GM19438 (cell line): ENCODE measurements around the gene ARTN.

Experiments used
- ATAC-seq: cut with Tn5 transposase; IDR thresholded peaks from one replicate; pipeline ENCODE4 v1.9.1; 2021; ENCODE audit warnings: low read depth; ENCODE audit not compliant: unreplicated experiment

Gene ARTN, protein sequence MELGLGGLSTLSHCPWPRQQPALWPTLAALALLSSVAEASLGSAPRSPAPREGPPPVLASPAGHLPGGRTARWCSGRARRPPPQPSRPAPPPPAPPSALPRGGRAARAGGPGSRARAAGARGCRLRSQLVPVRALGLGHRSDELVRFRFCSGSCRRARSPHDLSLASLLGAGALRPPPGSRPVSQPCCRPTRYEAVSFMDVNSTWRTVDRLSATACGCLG

DNA sequence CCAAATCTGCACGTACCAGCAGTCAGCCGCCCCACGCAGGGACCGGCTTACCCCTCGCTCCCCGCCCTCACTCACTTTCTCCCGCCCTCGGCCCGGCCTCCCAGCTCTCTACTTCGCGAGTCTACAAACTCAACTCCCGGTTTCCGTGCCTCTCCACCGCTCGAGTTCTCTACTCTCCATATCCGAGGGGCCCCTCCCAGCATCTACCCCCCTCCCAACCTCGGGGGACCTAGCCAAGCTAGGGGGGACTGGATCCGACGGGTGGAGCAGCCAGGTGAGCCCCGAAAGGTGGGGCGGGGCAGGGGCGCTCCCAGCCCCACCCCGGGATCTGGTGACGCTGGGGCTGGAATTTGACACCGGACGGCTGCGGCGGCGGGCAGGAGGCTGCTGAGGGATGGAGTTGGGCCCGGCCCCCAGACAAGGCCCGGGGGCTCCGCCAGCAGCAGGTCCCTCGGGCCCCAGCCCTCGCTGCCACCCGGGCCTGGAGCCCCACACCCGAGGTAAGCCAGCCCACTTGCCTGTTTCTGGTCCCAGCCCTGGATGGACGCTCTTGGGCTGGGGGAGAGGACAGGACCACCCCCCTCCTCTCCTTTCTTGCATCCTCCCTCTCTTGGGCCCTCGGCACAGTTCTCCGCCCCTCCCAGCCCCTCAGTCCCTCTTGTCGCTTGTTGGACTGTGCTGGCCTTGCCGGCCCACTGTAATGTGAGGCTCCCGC, at the start of gene ARTN:
Gene ARTN (plus strand): TSS at position 416 of the 715 bp plus-strand sequence. CDS start 1,856 bp downstream, outside the sequence.
- no peak for ATAC-seq

DNA sequence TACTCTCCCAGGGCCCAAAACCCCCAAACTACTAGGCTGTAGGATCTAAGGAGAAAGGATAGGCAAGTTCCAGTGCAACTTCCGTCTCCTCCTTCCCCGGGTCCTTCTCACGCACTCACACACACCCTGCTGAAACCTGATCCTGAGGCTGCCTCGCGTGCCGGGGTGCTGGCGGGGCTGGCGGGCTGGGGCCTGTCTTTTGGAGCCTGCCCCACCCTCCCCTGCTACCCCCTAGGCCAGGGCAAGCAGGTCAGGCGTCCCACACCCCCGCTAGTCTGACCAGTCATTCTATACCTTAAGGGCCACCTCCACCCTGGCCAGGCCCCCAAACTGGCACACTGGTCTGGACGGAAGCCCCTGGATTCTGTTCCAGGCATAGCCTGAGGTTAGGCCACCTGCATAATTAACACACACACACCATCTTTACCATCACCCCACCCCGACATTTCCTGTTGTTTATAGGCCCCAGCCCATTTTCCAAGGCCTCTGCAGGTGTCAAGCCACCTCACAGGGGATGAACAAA, 48.3 kb upstream of the ARTN start:
- no peak for ATAC-seq

DNA sequence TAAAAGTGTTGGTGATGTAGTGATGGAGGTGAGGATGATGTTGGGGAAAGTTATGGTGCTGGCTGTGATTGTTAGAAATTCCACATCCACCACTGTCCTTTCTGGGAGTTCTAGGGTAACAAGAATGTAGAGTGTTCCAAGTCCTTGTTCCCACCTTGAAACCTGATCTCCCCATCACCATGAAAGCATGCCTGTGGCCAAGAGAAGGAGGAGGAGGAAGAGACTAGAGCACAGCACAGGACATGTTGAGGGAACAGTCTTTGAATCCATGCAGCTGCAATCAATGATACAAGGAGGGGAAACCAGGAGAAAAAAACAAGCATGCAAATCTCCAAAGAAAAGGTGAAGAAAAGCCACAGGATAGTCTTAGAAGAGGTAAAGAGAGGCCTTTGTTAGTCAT, 45.9 kb upstream of the ARTN start:
- no peak for ATAC-seq

DNA sequence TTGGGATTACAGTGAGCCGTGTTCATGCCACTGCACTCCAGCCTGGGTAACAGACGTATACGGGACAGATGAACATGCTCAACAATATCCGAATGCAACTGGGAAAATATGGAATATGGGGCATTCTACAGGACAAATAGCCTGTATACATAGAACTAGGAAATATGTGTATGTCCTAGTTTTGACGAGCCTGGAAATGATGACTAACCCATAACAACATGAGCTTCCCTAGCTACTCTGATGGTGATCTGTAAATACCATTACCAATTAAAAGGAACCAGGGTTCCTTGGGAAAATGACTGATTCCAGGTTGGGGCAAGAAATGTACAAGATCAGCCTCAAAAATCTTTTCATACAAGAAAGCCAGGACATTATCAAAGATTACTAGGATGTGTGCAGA, 42.8 kb upstream of the ARTN start:
- ATAC-seq: no peak

DNA sequence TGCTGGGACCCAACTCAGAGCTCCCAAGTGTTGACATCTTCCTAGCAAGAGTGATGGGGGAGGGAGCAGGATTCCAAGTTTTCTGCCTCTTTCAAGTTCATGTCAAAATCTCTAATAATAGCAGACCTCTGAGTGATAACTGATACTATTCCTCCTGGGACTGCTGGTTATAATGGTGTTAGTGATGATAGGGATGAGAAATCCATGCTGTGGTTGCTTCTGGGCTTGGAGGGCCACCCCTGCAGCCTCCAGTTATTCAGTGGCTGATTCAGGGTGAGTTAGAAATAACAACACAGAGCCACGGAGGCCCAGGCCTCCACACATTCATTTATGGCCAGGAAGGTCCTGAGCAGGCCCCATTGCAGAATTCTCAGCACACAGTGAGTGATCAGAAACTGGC, 40.6 kb upstream of the ARTN start:
- ATAC-seq: no peak

DNA sequence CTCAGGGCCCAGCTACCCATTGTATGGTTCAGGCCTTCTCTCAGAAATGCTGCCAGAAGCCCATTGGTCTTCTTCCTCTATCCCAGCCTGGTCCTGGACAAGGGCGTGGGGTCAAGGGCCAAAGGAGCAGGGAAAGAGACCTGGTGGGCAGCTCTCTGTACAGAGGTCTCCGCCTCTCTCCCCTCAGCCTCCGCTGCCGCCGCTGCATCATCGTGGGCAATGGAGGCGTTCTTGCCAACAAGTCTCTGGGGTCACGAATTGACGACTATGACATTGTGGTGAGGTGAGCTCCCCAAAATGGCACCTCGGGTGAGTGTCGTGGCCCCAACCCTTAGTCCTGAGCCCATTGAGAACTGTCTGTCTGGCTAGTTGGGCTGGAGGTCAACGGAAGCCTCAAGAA, 34.6 kb upstream of the ARTN start:
- no peak for ATAC-seq

DNA sequence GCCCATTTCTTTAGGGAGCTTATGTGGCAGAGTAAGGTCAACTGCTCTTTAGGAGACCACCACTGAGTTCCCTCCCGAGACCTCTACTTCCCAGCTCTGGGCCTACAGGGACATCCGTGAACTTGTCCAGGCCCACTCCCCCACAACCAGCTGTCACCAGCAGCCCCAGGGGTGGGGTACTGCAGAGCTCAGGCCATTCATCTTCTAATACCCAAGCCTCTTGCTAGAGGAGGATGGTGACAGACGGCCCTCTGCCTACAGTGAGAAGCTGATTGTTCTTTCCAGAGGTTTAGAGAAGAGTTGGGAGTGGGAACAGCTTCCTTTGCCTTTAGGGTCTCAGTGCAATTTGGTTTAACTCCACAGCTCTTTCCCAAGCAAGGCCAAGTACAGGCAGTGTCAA, 33.2 kb upstream of the ARTN start:
- ATAC-seq: no peak

DNA sequence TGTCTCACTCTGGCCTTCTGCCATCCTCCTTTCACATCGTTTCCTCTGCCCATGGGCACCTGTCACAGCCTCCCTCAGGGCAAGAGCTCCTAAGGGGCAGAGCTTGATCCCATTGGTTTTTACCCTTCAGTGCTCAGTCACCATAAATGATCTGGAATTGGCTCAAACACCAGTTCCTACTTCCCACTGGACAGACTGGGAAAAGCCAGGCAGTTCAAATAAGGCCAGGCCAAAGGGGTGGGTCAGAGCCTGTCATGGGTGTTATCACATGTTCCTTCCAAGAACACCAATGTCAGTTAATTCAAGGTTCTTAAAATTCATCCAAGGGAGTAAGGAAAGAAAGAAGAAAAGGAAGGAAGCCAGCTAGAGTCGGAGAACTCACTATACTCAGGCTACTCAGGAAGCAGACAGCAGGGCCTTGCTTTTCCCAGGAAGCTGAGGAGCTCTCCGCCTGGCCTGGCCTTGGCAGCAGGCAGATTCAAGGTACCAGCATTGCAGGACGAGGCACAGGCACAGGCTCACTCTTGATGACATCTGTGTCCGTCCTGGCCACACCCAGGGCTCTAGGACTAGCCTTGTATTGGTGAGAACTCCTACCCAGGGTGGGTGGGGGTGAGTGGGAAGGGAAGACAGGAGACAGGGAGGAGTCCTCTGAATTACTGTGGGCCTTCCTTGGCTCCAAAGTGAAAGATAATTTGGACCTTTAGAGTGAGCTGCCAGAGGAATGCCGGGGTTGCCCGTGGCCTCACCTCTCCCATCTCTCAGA, 32.2 kb upstream of the ARTN start:
- ATAC-seq: no peak

DNA sequence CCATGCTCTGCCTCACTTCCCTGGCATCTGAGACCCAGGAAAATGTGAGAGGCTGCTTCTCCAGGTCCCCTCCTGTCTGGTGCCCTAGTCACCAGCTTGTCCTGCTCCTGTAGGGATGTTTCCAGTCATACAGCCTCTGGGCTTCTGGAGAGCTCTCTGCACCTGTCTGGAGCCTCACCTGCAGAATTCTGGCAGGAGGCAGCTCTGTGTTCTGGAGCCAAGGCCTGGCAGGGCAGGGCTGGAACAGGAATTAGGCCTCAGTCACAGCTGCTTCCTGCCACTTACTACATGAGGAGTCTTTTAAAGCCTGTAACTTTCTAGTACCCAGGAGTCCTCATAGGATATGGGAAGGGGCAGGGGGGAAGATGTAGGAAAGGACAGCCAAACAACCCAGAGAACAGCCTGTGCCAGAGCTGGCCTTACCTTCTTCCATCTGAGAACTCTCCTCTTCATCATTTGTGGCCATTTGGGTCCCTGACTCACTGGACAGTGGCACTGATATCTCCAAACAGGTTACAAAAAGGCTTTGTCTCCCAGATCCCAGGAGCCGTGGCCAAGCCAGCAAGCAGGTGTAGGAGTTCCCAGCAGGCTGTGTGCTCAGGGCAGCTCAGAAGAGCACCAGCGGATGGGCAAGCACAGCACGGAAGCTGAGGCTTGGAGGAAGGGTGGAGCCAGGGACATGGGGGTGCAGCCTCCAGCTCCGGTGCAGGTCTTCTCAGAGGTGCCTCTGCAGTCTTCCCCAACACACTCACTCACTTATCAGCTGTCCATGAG, 31.4 kb upstream of the ARTN start:
- ATAC-seq: no peak

DNA sequence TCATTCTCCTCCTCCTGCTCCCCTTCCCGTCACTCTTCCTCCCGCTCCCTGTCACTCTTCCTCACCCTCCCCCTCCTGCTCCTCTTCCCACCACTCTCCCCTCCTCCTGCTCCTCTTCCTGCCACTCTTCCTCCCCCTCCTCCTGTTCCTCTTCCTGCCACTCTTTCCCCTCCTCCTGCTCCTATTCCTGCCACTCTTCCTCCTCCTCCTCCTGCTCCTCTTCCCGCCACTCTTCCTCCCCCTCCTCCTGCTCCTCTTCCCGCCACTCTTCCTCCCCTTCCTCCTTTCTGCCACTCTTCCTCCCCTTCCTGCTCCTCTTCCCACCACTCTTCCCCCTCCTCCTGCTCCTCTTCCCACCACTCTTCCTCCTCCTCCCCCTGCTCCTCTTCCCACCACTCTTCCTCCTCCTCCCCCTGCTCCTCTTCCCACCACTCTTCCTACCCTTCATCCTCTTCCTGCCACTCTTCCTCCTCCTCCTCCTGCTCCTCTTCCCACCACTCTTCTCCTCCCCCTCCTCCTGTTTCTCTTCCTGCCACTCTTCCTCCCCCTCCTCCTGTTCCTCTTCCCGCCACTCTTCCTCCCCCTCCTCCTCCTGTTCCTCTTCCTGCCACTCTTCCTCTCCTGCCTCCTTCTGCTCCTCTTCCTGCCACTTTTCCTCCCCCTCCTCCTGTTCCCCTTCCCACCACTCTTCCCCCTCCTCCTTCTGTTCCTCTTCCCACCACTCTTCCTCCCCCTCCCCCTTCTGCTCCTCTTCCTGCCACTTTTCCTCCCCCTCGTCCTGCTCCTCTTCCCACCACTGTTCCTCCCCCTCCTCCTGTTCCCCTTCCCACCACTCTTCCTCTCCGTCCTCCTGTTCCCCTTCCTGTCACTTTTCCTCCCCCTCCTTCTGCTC, 28.7 kb upstream of the ARTN start:
- no peak for ATAC-seq

DNA sequence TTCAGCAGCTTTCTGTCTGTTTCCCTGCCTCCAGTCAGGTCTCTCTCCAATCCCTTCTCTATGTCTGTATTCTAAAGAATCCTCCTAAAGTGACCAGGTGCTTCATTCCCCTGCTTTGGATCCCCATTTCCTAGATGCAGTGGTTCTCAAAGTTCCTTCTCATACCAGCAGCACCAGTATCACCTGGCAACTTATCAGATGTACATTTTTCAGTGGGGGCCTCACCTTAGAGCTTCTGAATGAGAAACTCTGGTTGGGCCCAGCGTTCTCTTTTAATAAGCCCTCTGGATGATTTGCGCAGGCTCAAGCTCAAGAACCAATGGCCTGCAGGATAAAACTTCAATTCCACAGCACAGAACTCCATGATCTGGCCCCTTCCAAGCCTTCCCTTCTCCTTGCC, 25.4 kb upstream of the ARTN start:
- no peak for ATAC-seq

DNA sequence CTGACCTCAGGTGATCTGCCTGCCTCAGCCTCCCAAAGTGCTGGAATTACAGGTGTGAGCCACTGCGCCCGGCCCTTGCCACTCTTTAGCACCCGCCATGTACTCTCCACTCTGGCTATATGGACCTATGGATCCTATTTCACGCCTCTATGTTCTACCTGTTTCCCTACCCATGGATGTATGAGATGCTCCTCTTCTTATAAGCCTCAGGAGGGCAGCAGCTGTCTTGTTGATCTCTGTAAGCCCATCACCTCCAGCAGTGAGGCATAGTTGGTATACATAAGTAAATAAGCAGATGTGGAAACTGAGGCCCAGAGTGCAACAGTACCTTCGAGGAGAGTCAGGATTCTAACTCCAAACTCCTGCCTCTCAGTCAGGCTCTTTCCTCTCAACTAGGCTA, 24.7 kb upstream of the ARTN start:
- no peak for ATAC-seq

DNA sequence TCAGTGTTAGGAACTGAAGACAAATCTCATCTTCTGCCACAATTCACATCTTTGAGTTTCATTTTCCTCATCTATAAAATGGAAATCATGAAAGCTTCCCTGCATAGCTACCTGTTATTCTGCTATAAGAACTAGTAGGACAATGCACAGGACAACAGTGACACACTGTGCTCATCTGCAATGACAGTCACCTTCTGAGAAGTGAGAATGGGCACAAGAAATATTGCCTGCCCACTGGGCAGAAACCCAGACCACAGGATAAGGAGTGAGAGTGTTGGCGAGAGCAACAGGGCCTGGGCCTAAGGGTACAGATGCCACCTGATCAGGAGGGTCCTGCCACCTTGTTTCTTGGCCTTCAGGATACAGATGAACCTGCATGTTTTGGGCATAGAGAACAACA, 23.3 kb upstream of the ARTN start:
- ATAC-seq: no peak

DNA sequence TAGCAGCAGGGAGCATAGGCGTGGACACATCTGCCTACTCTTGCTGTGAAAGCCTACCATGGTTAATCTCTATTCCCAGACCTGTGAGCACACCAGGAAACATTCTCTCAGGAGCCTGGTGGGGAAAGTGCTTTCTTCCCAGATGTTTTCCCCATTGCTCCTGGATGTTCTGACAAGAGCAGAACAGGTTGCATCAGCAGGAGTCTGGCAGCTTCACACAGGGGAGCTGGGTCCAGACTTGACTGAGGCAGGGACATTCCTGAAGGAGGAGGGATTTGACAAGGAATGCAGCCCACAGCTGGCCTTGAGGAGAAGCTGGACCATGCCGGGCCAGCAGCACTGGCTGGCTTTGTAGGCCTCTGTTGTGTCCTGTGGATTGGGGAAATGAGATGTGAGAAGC, 21.0 kb upstream of the ARTN start:
- ATAC-seq: no peak

DNA sequence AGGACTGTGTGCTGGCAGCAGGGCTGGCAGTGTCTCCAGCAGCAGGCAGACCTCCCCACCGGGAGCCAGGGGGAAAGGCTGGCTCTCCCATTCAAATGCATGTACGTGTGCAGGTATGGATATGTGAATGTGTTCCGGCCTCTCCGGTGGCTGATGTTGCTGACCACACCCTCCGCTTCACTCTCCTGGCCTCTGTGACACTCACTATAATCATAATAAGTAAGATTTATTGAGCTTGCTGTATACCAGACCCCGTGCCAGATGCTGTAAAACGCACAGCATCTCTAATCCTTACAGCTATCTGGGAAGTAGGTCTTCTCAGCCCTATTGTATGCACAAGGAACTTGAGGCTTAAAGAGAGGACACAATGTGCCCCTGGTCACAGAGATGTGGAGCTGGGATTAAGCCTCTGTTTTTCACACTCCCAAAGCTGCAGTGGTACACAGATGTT, 20.5 kb upstream of the ARTN start:
- no peak for ATAC-seq

DNA sequence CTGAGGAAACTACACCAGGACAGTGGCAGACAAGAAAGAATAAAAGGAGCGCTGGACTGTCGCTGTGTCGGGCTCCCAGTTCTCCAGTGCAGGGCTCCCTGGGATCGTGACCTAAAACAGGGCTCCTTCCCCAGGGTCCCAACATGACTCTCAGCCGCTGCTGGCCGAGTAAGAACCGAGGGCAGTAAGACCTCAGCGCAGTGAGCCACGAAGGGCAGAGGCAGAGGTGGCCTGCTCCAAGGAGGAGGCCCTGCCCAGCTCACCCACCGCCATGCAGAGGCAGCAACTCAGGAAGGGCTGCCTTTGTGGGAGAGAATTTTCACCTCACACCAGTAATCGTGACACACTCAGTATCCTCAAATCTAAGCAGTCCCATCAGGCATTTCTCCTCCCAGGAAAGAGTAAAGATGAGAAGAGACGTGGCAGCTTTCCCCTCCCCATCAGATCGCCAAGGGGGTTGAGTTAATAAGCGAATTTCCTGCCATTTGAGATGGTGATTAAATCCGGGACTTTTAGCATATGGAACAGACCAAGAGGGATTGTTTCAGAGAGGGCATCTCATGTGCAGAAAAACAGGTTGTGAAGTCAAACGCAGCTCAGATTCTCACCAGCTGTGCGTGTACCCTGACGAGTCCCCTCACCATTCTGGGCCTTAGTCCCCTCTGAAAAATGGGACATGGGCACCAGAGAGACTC, 19.8 kb upstream of the ARTN start:
- ATAC-seq: no peak

DNA sequence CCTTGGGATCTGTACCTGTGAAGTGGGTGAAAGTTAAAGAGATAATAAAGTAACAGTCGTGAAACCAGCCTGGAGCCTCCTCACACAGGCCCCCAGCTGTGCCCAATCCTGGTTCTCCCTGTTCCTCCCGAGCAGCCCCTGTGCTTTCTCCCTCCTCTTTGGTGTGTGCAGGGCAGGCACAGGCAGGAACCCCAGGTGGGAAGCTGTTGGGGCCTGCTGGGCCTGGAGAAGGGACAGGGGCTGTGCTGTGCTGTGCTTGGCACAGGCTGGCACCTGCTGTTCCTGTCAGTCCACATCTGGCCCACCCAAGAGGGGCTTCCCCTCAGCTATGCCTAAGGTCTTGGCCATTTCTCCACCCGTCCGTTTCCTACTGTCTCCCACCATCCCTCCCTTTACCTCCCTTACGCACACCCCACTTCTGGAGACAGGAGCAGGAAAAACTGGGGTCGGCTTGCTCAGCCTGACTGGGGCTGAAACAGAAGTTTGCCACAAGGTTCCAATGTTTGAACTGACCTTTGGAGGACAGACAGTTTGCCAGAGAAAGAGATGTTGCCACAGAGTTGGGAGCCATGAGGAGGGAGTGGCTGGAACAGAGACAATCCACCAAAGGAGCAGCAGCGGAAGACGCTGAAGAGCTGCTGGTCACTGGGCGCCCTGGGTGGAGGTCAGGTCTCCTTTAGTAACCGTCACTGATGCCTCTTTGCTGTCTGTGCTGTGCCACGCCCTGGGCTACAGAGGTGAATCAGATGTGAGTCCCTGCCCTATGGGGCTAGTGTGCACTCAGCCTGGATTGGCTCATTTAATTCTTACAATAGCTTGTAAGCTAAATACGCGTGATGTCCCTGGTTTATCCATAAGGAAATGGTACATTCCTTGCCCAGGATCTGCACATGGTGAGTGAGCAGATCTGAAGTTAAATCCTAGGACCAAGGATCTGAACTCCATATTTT, 18.8 kb upstream of the ARTN start:
- ATAC-seq: no peak

DNA sequence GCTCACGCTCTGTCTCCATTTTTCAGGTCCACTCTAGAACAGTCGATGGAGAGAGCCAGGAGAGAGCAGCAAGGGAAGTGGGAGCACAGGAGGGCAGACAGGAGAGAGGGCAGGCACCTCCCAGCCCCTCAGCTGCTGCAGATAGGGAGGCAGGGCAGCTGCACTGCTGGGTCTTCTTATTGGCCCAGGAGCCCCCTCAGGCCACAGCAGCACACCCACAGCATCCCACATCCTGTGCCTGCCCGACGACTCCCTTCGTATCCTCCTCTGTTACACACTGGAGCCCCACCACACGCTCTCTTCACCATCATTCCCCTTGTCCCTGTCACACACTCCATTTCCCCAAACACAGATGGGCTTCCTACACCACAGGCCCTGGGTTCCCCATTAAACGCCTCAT, 13.7 kb upstream of the ARTN start:
- ATAC-seq: no peak
